HL-60 (cell line): Measurements from ENCODE around the gene SNX25.
"Not testable (repeated sequence)": the region's sequence is repeated elsewhere in the genome, so short reads cannot be mapped to it uniquely, and the experiment has no call there.

Experiments used
- DNase-seq, 2 experiments: peaks; one replicate each; pipeline ENCODE4 v3.0.0-alpha.2; 2010 to 2020; ENCODE audit warnings: low read depth in 1 of 2, low spot score in 1 of 2
- H3K27ac ChIP-seq: fragments of 250-450 bp; sonication (Bioruptor Pico); replicated peaks from 2 replicates; pipeline ENCODE4 v1.5.1; 2020; ENCODE audit warnings: mild to moderate bottlenecking, moderate library complexity
- H3K27me3 ChIP-seq: fragments of 250-450 bp; sonication (Bioruptor Pico); 2 replicates; pipeline ENCODE4 v1.5.1; 2021; ENCODE audit warnings: mild to moderate bottlenecking, moderate library complexity; ENCODE audit not compliant: insufficient read depth, poor library complexity, severe bottlenecking
- H3K4me3 ChIP-seq: replicated peaks from 2 replicates; pipeline ENCODE4 v1.5.1; 2011; ENCODE audit warnings: mild to moderate bottlenecking, control low read depth, low read length; ENCODE audit not compliant: insufficient read depth
- GABPA ChIP-seq: IDR thresholded peaks from 2 replicates; pipeline ENCODE4 v1.6.1; 2012; ENCODE audit warnings: low read depth
- POLR2AphosphoS5 ChIP-seq: IDR thresholded peaks from 2 replicates; pipeline ENCODE4 v1.6.1; 2012; ENCODE audit warnings: low read depth
- SPI1 ChIP-seq: IDR thresholded peaks from 2 replicates; pipeline ENCODE4 v1.6.1; 2012; ENCODE audit warnings: low read depth, mild to moderate bottlenecking, borderline replicate concordance
- TF ChIP-seq, protein P1 (sequence below): IDR thresholded peaks from one replicate; pipeline ENCODE4 v1.5.1; 2011; ENCODE audit warnings: low read length, control low read depth, inconsistent platforms; ENCODE audit not compliant: insufficient read depth
- TF ChIP-seq, protein P2 (sequence below): IDR thresholded peaks from 2 replicates; pipeline ENCODE4 v1.6.1; 2012; ENCODE audit warnings: low read depth; ENCODE audit not compliant: insufficient replicate concordance

SNX25 gene

DNA sequence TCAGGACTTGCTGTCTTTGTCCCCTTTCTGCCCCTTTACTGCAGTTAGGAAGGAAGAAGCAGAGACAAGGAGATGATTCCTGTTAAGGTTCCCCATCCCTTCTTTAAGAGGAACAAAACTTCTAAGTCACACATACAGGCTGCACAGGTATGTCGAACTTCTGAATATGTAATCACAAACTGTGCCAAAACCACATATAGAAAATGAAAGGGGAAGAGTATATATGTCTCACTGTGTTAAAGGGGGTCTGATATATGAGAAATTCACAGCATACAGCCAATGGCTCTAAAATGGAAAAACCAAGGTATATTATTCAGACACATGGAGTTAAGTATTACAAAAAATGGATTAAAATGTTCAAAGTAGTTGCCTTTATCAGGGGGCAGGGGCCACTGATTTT, 17.3 kb upstream of the SNX25 start:
- TF ChIP-seq SPI1 (no peak), POLR2AphosphoS5 (no peak), GABPA (no peak)
- TF ChIP-seq, protein P1, sequence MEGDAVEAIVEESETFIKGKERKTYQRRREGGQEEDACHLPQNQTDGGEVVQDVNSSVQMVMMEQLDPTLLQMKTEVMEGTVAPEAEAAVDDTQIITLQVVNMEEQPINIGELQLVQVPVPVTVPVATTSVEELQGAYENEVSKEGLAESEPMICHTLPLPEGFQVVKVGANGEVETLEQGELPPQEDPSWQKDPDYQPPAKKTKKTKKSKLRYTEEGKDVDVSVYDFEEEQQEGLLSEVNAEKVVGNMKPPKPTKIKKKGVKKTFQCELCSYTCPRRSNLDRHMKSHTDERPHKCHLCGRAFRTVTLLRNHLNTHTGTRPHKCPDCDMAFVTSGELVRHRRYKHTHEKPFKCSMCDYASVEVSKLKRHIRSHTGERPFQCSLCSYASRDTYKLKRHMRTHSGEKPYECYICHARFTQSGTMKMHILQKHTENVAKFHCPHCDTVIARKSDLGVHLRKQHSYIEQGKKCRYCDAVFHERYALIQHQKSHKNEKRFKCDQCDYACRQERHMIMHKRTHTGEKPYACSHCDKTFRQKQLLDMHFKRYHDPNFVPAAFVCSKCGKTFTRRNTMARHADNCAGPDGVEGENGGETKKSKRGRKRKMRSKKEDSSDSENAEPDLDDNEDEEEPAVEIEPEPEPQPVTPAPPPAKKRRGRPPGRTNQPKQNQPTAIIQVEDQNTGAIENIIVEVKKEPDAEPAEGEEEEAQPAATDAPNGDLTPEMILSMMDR = no peak
- TF ChIP-seq, protein P2, sequence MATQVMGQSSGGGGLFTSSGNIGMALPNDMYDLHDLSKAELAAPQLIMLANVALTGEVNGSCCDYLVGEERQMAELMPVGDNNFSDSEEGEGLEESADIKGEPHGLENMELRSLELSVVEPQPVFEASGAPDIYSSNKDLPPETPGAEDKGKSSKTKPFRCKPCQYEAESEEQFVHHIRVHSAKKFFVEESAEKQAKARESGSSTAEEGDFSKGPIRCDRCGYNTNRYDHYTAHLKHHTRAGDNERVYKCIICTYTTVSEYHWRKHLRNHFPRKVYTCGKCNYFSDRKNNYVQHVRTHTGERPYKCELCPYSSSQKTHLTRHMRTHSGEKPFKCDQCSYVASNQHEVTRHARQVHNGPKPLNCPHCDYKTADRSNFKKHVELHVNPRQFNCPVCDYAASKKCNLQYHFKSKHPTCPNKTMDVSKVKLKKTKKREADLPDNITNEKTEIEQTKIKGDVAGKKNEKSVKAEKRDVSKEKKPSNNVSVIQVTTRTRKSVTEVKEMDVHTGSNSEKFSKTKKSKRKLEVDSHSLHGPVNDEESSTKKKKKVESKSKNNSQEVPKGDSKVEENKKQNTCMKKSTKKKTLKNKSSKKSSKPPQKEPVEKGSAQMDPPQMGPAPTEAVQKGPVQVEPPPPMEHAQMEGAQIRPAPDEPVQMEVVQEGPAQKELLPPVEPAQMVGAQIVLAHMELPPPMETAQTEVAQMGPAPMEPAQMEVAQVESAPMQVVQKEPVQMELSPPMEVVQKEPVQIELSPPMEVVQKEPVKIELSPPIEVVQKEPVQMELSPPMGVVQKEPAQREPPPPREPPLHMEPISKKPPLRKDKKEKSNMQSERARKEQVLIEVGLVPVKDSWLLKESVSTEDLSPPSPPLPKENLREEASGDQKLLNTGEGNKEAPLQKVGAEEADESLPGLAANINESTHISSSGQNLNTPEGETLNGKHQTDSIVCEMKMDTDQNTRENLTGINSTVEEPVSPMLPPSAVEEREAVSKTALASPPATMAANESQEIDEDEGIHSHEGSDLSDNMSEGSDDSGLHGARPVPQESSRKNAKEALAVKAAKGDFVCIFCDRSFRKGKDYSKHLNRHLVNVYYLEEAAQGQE = no peak
- no peak overlapping the region for H3K27ac ChIP-seq
- no peaks in the 10 kb centered on the region for H3K27me3 ChIP-seq
- DNase-seq = no peak
- no peak overlapping the region for H3K4me3 ChIP-seq

DNA sequence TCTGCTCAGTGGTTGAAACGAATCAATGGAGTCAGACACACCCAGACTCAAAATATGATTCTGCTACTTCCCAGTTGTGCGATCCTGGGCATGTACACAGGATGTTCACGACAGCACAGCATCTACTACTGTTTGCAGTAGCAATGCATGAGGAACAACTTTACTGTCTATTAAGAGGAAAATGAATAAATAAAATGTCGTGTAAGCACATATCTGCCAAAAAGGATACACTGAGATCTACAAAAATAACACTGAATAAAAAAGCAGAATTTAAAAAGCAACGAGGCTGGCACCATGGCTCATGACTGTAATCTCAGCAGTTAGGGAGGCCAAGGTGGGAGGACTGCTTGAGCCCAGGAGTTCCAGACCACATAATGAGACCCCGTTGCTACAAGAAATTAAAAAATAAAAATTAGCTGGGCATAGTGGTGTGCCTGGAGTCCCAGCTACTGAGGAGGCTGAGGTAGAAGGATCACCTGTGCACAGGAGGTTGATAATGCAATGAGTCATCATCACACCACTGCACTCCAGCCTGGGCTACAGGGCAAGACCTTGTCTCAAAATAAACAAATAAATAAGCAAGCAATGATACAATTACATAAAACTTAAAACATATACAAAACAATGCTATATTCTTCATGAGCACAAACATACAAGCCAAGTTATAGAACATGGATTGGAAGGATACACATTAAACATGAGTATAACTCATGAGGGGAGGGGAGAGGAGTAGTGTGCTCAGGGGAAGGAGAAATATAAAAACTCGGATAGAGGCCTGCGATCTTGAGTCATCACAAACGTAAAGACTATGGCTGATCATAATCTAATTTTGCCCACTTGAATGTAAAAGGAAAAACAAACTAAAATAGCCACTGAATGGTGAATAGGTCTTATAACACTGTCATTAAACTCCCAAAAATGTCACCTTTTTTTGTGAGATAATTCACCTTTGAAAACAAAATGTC, 14.2 kb upstream of the SNX25 start:
- no peak for DNase-seq
- Histone ChIP-seq H3K4me3 (no peak overlapping the region), H3K27ac (no peak overlapping the region), H3K27me3 (no peaks in the 10 kb centered on the region)
- TF ChIP-seq, protein P2 = no peak
- TF ChIP-seq, protein P1 = no peak
- TF ChIP-seq SPI1 = no peak
- no peak for TF ChIP-seq GABPA
- TF ChIP-seq POLR2AphosphoS5 = no peak

DNA sequence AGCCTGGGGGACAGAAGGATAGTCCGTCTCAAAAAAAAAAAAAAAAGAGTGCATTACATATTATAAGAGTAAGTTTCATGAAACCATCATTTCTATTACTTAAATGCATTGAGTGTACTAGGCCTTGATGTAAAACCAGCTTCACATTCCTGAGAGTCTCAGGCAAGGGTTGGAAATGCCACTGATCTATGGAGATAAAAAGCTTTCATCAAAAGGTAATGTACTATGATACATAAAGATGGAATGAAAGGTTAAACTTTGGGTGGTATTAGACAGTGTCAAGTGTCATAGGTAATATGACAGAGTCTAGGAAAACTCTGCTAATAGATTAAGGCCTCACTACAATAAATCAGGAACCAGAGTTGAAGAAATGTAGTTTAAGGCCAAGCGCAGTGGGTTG, 13.0 kb upstream of the SNX25 start:
- Histone ChIP-seq H3K27me3 (no peaks in the 10 kb centered on the region), H3K27ac (no peak overlapping the region), H3K4me3 (no peak overlapping the region)
- no peak for TF ChIP-seq SPI1
- TF ChIP-seq, protein P1 = no peak
- TF ChIP-seq POLR2AphosphoS5 = no peak
- TF ChIP-seq GABPA = no peak
- TF ChIP-seq, protein P2 = no peak
- DNase-seq = no peak

DNA sequence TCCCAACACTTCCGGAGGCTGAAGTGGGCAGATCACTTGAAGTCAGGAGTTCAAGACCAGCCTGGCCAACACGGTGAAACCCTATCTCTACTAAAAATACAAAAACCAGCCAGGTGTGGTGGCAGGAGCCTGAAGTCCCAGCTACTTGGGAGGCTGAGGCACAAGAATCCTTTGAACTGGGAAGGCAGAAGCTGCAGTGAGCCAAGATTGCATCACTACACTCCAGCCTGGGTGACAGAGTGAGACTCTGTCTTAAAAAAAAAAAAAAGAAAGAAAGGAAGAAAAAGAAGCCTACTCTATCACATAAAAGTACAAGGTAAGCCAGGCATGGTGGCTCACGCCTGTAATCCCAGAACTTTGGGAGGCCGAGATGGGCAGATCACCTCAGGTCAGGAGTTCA, 11.2 kb upstream of the SNX25 start:
- H3K4me3 ChIP-seq, DNase-seq, H3K27me3 ChIP-seq, H3K27ac ChIP-seq: not testable (repeated sequence)
